ENCODE data around the gene HMGCLL1. TPM values are rescaled to one million over a fixed set of nuclear protein-coding genes. Genes with fewer than 3 reads are reported as not detected.

Gene HMGCLL1
- not detected in 2 replicates for total RNA-seq (2014; rRNA removed; shearing (Covaris generic))

DNA sequence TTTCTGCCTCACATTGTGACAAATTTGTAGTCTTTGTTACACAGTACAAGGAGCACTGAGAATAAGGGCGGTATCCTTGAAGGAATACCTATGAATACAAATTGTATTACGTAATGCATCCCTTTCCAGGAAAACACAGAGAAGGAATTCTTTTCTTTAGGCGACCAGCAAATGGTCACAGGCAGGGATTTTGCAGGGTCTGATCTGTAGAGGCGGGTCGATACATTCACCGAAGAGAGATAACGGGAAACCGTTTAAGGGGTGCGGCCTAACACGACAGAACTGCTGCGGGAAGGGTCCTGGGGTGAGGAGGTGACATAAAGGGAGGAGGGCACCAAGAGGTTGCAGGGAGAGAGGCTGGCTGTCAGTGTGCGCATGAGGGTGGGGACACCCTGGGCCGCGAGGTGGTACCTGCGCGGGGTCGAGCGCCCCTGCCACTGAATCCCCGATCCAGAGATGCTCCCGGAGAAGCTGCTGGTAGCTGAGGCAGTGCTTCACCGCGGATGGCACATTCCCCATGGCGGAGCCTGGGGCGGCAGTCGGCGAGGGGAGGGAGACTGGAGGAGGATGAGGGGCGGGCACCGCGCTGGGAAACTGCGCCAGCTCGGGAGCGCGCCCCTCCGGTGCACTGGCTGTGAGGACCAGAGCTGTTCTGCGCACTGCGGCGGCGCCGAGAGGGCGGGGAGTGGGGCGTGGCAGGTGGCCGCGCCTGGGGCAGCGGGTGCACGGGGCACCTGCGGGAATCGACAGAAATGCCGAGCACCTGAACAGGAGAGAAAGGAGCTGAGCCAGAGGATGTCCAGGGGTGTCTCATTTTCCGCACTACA is at the start of gene HMGCLL1:
Gene HMGCLL1 (minus strand): TSS at position 656 of the 827 bp plus-strand sequence. CDS start 137 bp downstream, at position 519.
- DNase-seq (ENCODE audit: low read depth), result no peak

DNA sequence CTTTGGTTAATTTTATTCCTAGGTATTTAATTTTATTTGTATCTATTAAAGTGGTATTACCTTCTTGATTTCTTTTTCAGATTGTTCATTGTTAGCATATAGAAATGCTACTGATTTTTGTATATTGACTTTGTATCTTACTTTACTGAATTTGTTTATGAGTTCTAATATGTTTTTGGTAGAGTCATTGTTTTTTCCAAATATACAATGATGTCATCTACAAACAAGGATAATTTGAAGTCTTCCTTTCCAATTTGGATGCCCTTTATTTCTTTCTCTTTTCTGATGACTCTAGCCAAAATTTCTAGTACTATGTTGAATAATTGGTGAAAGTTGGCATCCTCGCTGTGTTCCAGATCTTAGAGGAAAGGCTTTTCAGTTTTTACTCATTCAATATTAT is 43.0 kb upstream of the HMGCLL1 start:
- DNase-seq (ENCODE audit: low read depth), result no peak

DNA sequence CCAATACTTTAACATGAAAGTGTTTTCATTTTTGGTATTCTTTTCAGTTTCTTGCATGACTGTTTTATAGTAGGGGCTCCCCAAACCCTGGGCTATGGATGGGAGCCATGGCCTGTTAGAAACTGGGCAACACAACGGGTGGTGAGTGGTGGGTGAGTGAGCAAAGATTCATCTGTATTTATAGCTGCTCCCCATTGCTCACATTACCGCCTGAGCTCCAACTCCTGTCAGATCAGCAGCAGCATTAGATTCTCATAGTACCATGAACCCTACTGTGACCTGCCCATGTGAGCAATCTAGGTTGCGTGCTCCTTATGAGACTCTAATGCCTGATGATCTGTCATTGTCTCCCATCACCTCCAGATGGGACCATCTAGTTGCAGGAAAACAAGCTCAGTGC is 42.3 kb upstream of the HMGCLL1 start:
- no peak for DNase-seq (ENCODE audit: low read depth)

DNA sequence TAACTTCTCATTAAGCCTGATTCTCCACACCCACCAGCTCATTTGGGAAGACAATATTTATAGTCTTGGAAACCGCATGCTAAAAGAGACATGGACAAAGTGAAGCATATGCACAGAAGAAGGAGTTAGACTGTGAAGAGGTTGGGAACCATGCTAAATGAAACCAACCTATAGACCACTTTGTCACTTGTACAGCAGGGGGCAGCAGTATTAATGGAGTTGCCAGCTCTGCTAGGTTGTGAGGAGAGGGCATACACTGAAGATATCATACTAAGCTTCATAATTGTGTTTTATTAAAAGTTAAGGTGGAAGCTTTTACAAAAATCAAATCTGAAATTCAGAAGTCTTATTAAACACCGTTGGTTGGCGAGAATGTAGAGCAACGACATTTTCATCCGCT is 38.3 kb upstream of the HMGCLL1 start:
- DNase-seq (ENCODE audit: low read depth), result peak; percentile 18

DNA sequence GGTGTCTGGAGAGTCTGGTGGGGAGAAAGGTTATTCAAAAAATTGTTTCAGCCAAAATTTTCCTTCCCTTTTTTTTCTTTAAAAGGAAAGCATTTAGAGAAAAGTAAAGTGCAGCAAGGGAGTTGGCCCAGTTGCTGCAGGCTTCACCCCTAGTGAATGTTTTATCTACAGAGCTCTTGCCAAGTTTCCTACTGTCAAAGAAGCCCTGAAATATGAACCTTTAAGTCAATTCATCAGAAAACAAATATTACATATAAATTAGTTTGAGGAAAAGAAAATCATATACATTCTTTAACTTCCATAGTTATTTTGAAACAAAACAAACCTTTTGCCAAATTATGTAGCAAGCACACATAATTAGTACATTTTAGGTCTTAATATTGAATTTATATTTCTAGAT is 25.0 kb upstream of the HMGCLL1 start:
- DNase-seq (ENCODE audit: low read depth), result no peak

DNA sequence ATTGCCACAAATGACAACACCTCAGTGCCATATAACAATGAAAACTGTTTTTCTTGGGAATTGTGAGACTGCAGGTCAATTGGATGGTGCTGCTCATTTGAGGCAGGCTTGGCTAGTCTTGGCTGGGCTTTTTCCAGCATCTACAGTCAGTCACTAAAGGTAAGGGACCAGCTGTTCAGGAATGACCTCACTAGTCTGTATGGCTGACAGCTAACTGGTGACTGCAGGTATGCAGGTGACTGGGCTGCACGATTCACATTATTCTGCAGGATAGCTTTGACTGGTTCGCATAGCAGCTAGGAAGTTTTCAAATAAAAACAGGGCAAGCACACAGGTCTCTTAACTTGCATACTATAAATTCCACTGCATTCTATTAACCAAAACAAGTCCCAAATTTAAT is 22.1 kb upstream of the HMGCLL1 start:
- DNase-seq (ENCODE audit: low read depth), result no peak

DNA sequence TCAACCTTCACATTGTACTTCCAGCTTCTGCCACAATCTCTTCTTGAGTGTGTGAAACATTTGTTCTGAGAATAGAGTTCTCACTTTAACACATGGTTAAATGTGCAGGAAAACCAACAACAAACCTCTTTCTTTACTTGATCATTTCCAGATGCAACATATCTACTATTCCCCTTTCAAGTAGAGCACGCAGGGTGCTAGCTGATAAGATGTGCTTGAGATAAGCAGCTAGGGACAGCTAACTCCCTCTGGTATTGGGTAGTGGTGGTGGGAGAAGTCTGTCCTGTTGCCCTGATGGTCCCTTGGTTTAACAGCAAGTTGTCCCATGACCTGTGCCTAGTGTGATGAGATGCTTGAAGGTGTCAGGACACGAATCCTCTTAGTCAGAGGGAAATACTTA is 15.4 kb upstream of the HMGCLL1 start:
- DNase-seq (ENCODE audit: low read depth), result no peak

DNA sequence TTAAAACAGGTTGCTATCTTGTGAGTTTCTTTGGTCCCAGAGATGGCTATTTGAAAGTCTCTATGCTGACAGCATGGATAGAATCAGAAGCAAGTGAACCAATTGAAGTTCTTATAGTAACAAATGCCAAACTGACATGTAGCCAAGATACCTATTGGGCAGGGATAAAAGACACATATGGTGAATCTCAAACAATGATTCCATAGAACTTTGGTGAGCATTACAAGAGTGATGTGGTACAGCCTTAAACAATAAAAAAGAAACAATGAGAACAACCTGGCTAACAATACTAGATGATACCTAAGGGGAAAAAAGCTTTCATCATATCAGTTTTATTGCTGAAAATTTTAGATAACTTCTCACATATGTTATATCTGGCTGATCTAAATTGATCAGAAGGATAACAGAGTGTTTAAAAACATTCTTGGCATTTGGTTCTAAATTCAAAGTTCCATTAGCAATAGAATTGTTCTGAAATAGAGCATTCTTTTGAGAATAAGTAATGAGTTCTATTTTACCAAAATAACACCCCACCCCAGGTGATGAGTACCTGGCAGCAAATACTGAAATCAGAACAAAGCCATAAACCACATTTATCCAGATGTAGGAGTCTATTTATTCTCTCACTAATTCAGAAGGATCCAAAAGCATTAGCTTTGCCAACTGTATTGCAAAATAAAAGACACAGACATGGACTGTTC is 5.8 kb upstream of the HMGCLL1 start:
- no peak for DNase-seq (ENCODE audit: low read depth)

DNA sequence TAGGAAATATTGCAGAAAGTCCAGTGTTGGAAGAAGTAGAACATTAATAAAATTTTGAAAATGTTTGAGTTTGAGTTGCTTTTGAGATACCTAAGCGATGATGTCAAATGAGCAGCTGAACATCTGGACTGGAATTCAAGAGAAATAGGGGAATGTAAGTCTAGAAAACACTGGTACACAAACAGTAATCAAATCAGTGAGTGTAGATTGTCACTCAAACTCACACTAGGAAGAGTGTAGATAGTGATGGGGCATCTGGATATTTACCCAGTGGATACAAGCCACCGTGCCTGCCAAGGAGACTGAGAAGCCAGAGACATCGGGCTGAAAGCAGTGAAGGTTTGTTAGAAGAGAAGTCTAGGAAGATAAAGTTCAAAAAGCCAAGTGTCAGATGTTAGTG is 2.2 kb downstream of the HMGCLL1 start:
- DNase-seq (ENCODE audit: low read depth), result no peak

DNA sequence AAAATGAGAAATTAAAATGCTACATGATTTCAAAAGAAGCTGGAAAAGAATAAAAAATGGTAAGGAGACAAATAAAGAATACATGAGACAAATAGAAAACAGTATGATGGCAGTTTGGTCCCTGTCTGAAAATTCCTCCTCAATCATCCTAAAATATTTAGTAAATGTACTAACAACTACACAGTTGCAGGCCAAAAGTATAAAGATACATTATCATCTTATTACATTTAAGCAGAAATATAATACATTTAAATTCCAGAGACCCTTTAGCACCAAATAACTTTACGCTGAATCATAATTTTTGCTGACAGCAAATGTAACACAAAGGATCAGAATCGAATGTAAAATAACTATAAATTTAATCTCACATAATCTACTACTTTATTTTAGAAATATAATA is 4.4 kb downstream of the HMGCLL1 start:
- DNase-seq (ENCODE audit: low read depth), result no peak

DNA sequence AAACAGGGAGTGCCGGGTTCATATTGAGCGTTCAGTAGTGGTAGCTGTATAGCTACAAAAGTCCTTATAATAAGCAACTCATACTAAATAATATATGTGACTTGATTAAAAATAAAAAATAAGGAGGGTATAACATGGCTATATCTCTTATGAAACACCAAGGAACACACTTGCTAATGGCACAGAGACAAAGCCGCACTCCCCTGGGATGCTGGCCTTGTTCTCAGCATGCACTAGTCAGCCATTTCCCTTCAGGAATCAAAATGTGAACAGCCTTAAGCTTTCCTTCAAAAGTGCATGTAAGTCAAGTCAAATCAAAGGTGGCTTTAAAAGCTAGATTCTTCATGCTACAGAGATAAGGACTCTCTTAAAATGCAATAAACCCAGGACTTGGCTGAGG is 9.4 kb downstream of the HMGCLL1 start:
- no peak for DNase-seq (ENCODE audit: low read depth)

DNA sequence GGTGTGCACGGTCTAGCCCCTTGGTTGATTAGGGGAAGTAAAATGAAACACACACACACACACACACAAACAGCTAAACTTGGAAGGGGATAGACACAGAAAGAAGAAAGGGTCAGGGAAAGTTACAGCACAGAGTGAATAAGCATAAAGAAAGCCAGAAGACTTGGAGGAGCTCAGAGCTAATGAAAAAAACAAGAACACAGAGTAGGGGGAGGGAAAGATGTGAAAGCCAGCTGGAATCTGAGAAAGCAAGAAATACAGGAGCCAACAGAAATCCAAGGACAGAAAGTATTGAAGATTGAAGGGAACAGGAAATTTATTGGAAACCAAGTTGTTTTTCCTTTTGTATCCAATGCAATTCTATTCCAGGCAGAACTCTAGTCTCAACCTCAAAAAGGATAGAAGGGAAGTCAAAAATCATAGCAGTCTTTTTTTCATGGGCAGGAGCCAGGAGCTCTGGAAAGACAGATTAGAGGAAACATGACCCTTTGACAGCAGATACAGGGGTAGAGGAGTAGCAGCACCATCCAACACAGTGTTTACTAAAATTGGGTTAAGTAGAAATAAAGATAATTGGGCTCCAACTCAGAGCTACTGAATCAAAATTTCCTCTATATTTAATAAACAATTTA is 10.1 kb downstream of the HMGCLL1 start:
- DNase-seq (ENCODE audit: low read depth), result no peak

DNA sequence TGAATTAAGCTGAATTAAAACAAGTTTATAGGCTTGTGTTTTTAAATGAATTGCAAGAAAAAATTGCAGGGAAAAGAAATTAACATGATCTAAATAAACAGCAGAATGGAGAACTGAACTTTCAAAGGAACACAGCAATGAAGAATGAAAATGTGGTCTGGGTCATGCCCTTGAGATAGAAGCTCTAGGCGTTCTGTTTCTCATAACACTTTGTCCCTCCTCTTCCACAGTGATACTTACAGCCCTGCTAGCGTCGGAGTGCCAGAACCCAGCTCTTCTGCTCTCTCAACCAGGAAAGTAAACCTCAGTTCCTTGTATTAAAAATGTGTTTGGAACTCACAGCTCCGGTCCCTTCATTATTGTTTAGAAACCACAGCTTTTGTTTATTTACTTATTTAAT is 11.4 kb downstream of the HMGCLL1 start:
- DNase-seq (ENCODE audit: low read depth), result no peak

DNA sequence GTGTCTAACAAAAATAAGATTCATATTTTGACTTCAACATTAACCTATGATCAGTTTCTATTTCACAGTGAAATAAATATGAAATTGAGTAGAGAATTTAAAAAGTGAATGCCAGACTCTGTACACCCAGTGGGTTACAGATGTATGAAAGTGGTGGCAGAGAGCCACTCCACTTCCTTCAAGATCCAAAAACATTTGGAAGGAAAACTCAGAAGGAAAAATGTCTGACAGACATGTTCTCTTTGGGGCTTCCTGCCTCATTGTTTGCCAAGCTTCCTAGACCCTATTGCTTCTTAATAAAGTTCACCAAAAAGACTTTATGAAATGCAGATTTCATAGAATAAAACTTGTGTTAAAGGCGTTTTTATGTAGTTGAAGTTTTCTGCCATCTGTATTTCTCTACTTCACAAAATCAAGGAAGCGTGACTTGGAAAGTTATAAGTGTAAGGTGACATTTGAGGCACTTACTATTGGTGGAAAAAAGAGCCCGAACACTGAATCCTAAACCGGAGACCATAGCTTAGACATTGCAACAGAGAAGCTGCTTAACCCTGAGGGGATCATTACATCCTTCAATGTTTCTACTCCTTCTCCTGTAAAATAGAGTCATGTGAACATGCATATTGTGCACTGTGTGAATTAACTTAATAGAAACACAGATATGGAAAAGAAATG is 12.8 kb downstream of the HMGCLL1 start:
- DNase-seq (ENCODE audit: low read depth), result no peak

DNA sequence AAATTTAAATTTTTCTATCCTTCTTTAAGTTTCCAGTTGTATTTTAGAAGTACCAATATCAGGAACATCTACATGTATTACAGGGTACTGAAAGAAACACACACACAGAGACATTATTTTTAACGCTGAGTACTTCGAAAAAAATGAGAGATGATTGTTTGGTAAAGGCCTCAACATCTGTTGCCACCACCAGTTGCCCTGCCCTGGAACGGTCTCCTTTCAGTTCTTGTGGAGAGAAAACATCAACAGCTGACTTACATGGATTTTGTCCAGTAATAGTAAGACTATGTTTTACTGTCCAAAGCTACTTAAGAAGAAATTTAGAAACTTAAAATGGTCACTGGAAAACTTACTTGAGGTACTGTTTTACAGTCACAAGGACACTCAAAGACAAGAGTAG is 16.7 kb downstream of the HMGCLL1 start:
- DNase-seq (ENCODE audit: low read depth), result no peak

DNA sequence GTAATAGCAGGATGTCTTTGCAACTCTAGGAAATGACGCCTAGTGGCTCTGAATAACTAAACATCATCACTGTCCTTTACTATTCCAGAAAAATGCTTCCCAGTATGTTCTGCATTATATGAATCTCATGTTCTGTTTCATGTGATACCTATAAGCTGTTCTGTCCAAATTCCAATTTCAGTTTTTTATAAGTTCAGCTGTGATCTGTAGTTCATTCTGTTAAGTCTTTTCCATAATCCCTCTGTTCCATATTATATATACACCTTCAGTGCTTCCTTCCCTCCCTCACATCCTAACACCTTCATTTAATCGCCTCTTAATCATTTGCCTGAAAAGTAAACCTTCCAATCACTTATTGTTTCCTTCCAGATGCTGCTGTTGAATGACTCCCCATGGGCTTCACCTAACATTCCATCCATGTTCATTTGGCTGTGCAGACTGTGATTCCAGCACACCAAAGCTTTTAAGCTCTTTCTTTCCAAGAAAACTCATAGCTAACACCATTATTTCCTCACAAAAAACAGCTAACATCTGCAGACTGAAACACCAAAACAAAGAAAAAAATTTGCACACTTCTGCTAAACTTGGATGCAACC is 18.6 kb downstream of the HMGCLL1 start:
- no peak for DNase-seq (ENCODE audit: low read depth)

DNA sequence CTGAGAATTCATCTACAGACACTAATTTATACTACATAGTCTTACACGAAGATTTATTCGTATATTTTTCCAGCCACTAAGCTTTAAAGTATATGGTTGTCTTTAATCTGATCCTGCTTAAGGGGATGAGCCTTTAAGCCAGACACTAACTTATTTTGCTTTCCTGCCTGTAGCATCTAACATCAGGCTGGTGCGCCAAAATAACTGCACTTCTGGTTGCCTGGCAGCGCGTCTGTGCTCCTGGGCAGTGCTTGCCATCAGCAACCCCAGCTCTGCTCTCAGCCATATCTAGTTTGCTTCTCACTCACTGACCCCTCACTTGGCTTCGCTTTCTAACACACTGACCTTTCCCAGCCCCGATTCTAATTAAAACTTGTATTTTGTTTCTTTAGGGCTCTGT is 21.8 kb downstream of the HMGCLL1 start:
- DNase-seq (ENCODE audit: low read depth), result no peak

DNA sequence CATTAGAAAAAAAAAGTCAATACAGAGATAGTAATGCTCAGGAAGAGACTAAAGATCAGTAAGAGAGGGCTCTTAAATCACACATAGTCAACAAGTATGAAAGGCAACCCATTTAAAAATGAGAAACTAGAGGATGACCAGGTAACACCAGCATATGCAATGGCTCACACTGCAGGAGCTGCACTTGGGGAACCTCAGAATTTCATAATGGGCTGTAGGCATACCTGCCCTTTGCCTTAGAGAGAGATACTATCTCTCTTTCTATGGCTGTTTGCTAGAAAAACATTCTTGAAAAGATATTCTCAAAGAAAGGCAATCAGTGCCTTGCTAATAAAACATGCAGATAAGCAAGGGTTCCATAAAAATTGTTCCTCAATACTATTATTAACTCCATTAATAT is 33.2 kb downstream of the HMGCLL1 start:
- DNase-seq (ENCODE audit: low read depth), result no peak

DNA sequence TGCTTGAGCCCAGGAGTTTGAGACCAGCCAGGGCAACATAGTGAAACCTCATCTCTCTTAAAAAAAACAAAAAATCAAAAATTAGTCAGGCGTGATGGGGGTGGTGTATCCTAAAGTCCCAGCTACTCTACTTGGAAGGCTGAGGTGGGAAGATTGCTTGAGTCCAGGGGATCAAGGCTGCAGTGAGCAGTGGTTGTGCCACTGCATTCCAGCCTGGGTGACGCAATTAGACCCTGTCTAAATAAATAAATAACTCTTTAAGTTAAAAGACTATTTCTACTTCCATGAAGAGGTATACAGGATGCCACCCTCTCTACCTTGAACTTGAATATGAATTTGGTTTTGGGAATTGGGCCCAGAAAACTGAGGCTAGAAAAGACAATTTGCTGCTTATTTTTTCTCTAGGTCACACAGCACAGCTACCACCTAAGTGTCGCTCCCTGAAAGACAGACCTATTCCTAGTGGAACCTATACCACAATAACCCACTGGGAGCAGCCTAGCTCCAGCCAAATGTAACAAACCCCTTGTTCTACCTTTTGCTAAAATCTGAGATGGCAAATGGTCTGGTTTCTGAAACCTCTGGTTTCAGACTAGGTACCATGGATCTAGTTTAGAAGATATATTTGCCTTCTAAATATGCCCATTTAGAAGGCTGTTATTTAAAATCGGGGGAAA is 35.2 kb downstream of the HMGCLL1 start:
- DNase-seq (ENCODE audit: low read depth), result no peak

DNA sequence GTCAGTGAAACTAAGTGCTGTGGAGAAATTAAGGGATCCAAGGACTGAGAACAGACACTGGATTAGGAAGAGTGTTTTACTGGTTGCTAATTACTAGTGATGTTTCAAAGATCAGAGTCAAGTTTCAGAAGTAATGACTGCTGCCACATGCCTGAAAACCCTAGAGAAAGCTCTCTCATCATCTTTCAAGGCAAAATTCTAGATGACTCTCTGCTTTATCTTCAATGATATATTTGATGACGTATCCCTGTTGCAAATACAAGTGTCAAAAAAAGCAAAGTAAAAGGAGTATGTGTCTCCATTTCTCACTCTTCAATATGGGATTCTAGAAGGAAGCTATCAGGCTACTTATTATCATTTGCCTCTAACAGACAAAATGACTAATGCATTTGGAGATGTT is 38.0 kb downstream of the HMGCLL1 start:
- DNase-seq (ENCODE audit: low read depth), result no peak

DNA sequence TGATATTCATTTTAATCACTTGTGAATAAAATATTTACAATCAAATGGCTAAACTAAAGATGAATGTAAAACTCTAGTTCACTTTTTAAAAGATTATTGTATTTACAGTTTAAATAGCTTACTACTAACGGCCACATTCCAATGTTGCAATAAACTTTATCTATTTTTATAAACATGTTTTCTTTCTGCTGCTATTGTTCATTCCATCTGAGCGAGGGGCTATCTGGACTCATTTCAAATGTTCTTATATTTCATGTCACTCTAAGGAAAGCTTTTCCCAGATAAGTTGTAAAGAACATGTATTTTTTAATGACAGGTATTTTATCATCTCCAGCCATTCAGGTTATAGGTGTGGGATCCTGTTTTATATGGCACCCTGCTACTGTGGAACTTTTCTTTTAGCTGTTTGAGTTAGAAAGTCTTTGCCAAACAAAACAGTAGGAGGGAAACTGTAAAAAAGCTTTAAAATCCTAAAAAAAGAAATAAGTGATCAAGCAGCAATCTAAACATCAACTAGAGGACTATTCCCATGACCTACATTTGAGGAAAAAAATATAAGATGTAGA is 42.5 kb downstream of the HMGCLL1 start:
- DNase-seq (ENCODE audit: low read depth), result no peak

Data from RPMI7951 (cell line).